Activated naive CD4-positive, alpha-beta T cell treated with anti-CD3 and anti-CD28 coated beads, Interleukin-2, amount 50 U/mL, for 24 hours (primary cell): Measurements from ENCODE around the gene TMPRSS11F.

Source experiments
- H3K27ac Mint-ChIP-seq: one replicate; pipeline ENCODE4 v1.8.0; 2021; ENCODE audit warnings: mild to moderate bottlenecking, mixed read lengths
- H3K27me3 Mint-ChIP-seq: one replicate; pipeline ENCODE4 v1.8.0; 2021; ENCODE audit warnings: mixed read lengths
- H3K36me3 Mint-ChIP-seq: one replicate; pipeline ENCODE4 v1.8.0; 2021; ENCODE audit warnings: mixed read lengths
- H3K4me1 Mint-ChIP-seq: one replicate; pipeline ENCODE4 v1.8.0; 2021; ENCODE audit warnings: mixed read lengths
- H3K4me3 Mint-ChIP-seq: one replicate; pipeline ENCODE4 v1.8.0; 2021; ENCODE audit warnings: mild to moderate bottlenecking, mixed read lengths
- H3K9me3 Mint-ChIP-seq: one replicate; pipeline ENCODE4 v1.8.0; 2021; ENCODE audit warnings: mixed read lengths

The TMPRSS11F gene

GRCh38 chr4:68124262-68124661 is 5.4 kb downstream of the TMPRSS11F start:
- H3K27me3 Mint-ChIP-seq, result no peaks in the 10 kb centered on the region
- no peak overlapping the region for H3K27ac Mint-ChIP-seq
- H3K4me1 Mint-ChIP-seq, result no peaks in the 10 kb centered on the region
- H3K36me3 Mint-ChIP-seq, result no peaks in the 10 kb centered on the region
- H3K4me3 Mint-ChIP-seq, result no peak overlapping the region
- no peaks in the 10 kb centered on the region for H3K9me3 Mint-ChIP-seq

DNA sequence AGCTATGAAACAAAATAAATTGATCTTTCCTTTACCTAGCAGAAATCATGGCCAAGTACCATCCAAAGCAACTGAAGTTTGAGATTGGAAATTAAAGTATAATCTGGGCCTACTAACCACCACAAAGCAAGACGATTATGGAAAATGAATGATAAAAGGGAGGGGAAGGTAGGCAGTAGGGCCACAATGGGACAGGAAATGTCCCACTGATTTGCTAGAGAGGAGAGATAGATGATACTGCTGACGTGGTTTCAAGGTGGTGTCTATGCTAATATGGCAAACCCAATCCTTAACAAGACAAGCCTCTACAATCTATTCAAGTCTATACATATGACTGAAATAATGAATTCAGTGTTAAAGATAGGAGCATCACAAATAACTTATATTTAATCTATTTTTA is 6.1 kb downstream of the TMPRSS11F start:
- no peaks in the 10 kb centered on the region for H3K4me1 Mint-ChIP-seq
- no peak overlapping the region for H3K27ac Mint-ChIP-seq
- no peaks in the 10 kb centered on the region for H3K27me3 Mint-ChIP-seq
- no peak overlapping the region for H3K4me3 Mint-ChIP-seq
- no peaks in the 10 kb centered on the region for H3K9me3 Mint-ChIP-seq
- H3K36me3 Mint-ChIP-seq, result no peaks in the 10 kb centered on the region

GRCh38 chr4:68119921-68120320 is 9.7 kb downstream of the TMPRSS11F start:
- peaks cover 6% of the 10 kb centered on the region for H3K9me3 Mint-ChIP-seq
- H3K36me3 Mint-ChIP-seq, result no peaks in the 10 kb centered on the region
- H3K27me3 Mint-ChIP-seq, result no peaks in the 10 kb centered on the region
- no peak overlapping the region for H3K4me3 Mint-ChIP-seq
- no peaks in the 10 kb centered on the region for H3K4me1 Mint-ChIP-seq
- H3K27ac Mint-ChIP-seq, result no peak overlapping the region

- Mint-ChIP-seq H3K9me3 (peaks cover 5% of the 10 kb centered on the region), H3K4me1 (no peaks in the 10 kb centered on the region), H3K4me3 (no peak overlapping the region), H3K36me3 (no peaks in the 10 kb centered on the region), H3K27ac (no peak overlapping the region), H3K27me3 (peaks cover 3% of the 10 kb centered on the region)
Measured at GRCh38 chr4:68110441-68110840, 19.2 kb downstream of the TMPRSS11F start.

- H3K9me3 Mint-ChIP-seq, result peaks cover 5% of the 10 kb centered on the region
- H3K4me3 Mint-ChIP-seq, result no peak overlapping the region
- H3K27me3 Mint-ChIP-seq, result peaks cover 3% of the 10 kb centered on the region
- H3K36me3 Mint-ChIP-seq, result no peaks in the 10 kb centered on the region
- no peak overlapping the region for H3K27ac Mint-ChIP-seq
- no peaks in the 10 kb centered on the region for H3K4me1 Mint-ChIP-seq
Measured at GRCh38 chr4:68109868-68110267, 19.8 kb downstream of the TMPRSS11F start.

GRCh38 chr4:68082758-68083157 is 46.9 kb downstream of the TMPRSS11F start:
- Mint-ChIP-seq H3K9me3 (peaks cover 12% of the 10 kb centered on the region), H3K27me3 (peaks cover 3% of the 10 kb centered on the region), H3K4me3 (no peak overlapping the region)

DNA sequence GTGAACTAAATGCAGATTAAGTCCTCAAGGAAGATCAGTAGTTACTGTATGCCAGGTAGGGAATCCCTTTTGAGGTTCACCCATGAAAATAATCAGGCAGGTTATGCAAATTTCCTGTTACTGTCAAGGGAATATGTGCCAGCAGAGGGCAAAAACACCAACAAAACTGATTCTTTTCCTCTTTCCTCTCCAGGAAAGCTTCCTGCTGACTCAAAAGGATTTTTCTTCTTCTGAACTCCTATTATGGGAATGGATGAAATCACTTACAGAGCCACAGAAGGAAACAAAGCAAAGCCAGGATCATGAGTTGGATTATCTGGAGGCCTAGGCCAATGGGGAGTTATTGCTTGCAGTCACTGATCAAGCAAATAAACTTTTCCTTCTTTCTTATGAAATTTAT is 49.7 kb downstream of the TMPRSS11F start:
- Mint-ChIP-seq H3K4me1 (no peaks in the 10 kb centered on the region), H3K9me3 (no peaks in the 10 kb centered on the region), H3K36me3 (no peaks in the 10 kb centered on the region), H3K27me3 (peaks cover 1% of the 10 kb centered on the region), H3K27ac (no peak overlapping the region), H3K4me3 (no peak overlapping the region)

More at GRCh38 chr4:68082758-68083157, 46.9 kb downstream of the TMPRSS11F start:
- Mint-ChIP-seq H3K27ac (no peak overlapping the region), H3K36me3 (no peaks in the 10 kb centered on the region), H3K4me1 (no peaks in the 10 kb centered on the region)

DNA sequence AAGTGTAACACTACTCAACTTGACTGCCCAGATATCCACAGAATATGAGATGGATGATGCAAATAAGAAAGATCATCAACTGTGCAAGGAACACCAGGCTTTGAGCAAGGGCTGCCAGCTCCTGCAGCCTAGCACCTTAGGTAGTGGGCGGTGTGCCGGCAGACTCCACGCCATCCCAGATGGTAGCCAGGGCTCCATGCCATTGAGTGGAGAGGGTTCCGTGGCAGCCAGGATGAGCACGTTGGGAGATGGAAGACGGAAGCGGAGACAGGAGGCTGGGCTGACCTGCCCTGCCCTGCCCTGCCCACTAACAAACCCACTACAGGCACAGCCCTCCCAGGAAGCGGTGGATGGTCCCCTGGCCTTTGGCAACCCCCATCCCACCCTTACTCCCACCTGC is 51.9 kb downstream of the TMPRSS11F start:
- Mint-ChIP-seq H3K9me3 (no peaks in the 10 kb centered on the region), H3K27ac (no peak overlapping the region), H3K4me3 (no peak overlapping the region), H3K36me3 (no peaks in the 10 kb centered on the region), H3K4me1 (no peaks in the 10 kb centered on the region), H3K27me3 (peaks cover 1% of the 10 kb centered on the region)

DNA sequence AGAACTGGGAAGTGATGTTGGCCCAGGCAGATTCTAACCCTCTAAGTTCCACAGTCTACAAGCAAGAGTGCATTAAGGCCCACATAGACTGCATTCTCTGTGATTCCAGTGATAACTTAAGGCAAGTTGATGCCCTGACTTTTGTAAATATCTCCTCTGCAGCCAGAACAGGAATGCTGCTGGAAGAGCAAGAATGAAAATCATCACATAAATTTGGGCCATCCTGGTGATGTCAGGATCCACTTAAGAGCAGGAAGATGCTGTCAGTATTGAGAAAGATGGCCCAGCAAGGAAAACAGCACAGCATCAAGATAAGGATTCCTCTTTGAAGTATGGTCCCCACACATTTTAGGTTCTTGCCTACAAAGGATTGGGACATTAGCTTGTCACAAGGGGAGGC is 52.4 kb downstream of the TMPRSS11F start:
- H3K27me3 Mint-ChIP-seq, result peaks cover 1% of the 10 kb centered on the region
- no peak overlapping the region for H3K27ac Mint-ChIP-seq
- no peaks in the 10 kb centered on the region for H3K4me1 Mint-ChIP-seq
- no peak overlapping the region for H3K4me3 Mint-ChIP-seq
- H3K9me3 Mint-ChIP-seq, result no peaks in the 10 kb centered on the region
- H3K36me3 Mint-ChIP-seq, result no peaks in the 10 kb centered on the region

DNA sequence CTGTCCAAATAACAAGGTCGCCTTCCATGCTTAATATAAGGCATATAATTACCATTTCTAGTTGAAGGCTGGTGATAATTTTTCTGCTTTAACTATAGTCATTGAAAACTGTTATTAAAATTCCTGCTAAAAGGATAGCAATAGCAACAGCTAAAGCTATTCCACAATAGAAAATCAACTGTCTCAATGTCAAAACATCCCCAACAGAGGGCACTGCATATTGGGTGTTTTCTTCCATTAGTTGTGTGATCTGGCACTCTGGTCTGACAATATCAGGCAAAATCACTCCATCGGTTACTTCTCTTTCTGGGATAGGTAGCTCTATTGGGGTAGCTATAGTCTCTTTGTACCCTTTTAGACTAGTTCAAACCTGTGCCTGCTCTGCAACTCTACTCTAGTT is 53.5 kb downstream of the TMPRSS11F start:
- H3K4me1 Mint-ChIP-seq, result no peaks in the 10 kb centered on the region
- H3K36me3 Mint-ChIP-seq, result no peaks in the 10 kb centered on the region
- no peak overlapping the region for H3K4me3 Mint-ChIP-seq
- peaks cover 1% of the 10 kb centered on the region for H3K27me3 Mint-ChIP-seq
- H3K27ac Mint-ChIP-seq, result no peak overlapping the region
- H3K9me3 Mint-ChIP-seq, result no peaks in the 10 kb centered on the region

- no peak overlapping the region for H3K4me3 Mint-ChIP-seq
- peaks cover 5% of the 10 kb centered on the region for H3K27me3 Mint-ChIP-seq
- no peak overlapping the region for H3K27ac Mint-ChIP-seq
- H3K4me1 Mint-ChIP-seq, result no peaks in the 10 kb centered on the region
- H3K36me3 Mint-ChIP-seq, result no peaks in the 10 kb centered on the region
- no peaks in the 10 kb centered on the region for H3K9me3 Mint-ChIP-seq
Measured at GRCh38 chr4:68074397-68074796, 55.3 kb downstream of the TMPRSS11F start.

DNA sequence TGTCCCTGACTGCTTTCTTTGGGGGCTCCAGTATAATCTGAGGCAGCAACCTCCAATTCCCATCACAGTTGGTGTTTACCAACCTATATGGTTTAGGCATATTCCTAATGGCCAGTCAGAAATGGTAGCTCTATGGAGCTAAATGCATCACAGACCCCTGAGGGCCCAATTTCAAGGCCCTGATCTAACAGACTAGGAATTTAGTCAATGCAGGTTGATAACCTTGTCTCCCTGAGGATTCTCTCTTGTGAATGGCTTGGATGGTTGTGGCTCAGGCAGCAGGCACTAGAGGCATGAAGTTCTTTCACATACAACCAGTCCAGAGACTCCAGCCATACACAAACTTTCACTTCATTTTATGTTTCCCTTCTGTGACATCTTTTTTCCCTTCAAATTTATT is 59.4 kb downstream of the TMPRSS11F start:
- no peaks in the 10 kb centered on the region for H3K4me1 Mint-ChIP-seq
- H3K27me3 Mint-ChIP-seq, result peaks cover 8% of the 10 kb centered on the region
- H3K9me3 Mint-ChIP-seq, result no peaks in the 10 kb centered on the region
- H3K36me3 Mint-ChIP-seq, result no peaks in the 10 kb centered on the region
- H3K27ac Mint-ChIP-seq, result no peak overlapping the region
- no peak overlapping the region for H3K4me3 Mint-ChIP-seq

GRCh38 chr4:68062501-68062900 is 67.2 kb downstream of the TMPRSS11F start:
- H3K4me3 Mint-ChIP-seq, result no peak overlapping the region
- H3K9me3 Mint-ChIP-seq, result no peaks in the 10 kb centered on the region
- H3K27me3 Mint-ChIP-seq, result peaks cover 2% of the 10 kb centered on the region
- H3K4me1 Mint-ChIP-seq, result no peaks in the 10 kb centered on the region
- no peaks in the 10 kb centered on the region for H3K36me3 Mint-ChIP-seq
- H3K27ac Mint-ChIP-seq, result no peak overlapping the region

GRCh38 chr4:68038272-68038671 is 91.4 kb downstream of the TMPRSS11F start:
- Mint-ChIP-seq H3K9me3 (no peaks in the 10 kb centered on the region), H3K27me3 (no peaks in the 10 kb centered on the region), H3K4me1 (no peaks in the 10 kb centered on the region), H3K36me3 (no peaks in the 10 kb centered on the region), H3K27ac (no peak overlapping the region), H3K4me3 (no peak overlapping the region)

DNA sequence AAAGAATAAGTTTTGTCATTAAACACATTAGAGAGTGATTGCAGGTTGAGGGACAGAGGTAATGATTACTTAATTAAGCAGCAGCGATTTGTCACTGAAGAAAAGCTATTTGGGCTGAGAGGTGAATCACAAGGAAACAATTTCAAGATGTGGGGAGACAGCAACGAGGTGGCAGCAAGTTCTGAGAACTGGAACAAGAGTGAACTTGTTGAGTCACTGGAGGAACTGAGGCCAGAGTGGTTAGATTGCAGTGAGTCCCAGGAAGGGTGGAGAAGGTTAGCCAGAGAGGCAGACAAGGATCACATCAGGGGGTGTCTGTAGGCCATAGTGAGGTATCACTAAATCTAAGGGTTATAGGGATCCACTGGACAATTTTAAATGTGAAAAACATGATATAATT is 108.5 kb downstream of the TMPRSS11F start:
- H3K9me3 Mint-ChIP-seq, result no peaks in the 10 kb centered on the region
- no peak overlapping the region for H3K4me3 Mint-ChIP-seq
- H3K4me1 Mint-ChIP-seq, result no peaks in the 10 kb centered on the region
- H3K36me3 Mint-ChIP-seq, result no peaks in the 10 kb centered on the region
- H3K27me3 Mint-ChIP-seq, result no peaks in the 10 kb centered on the region
- H3K27ac Mint-ChIP-seq, result no peak overlapping the region

DNA sequence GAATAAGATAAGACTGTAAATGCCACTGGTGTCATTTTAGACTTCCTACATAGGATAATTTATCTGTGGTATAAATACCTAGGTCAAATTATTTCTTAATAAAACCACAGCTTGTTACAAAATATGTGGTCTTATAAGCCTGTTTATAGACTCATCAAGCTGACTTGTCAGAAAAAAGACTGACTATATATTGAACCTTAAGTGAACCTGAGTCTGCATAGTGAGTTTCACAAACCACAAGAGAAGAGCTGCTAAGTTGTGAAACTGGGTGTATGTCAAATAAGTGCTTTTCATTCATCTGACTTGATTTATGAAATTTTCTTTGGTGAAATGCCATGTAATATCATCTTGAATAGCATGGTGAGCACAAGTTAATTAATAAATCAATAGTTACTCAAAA is 118.0 kb downstream of the TMPRSS11F start:
- peaks cover 2% of the 10 kb centered on the region for H3K9me3 Mint-ChIP-seq
- H3K27ac Mint-ChIP-seq, result no peak overlapping the region
- no peaks in the 10 kb centered on the region for H3K4me1 Mint-ChIP-seq
- no peaks in the 10 kb centered on the region for H3K36me3 Mint-ChIP-seq
- no peak overlapping the region for H3K4me3 Mint-ChIP-seq
- peaks cover 1% of the 10 kb centered on the region for H3K27me3 Mint-ChIP-seq
